GM04504 (cell line): ENCODE data around the gene TSPAN4.
A peak's percentile ranks its signal among the peaks of the same experiment; 100 is the strongest.

Experiments used
- DNase-seq: peaks from one replicate; pipeline ENCODE4 v3.0.0-alpha.2; 2012; ENCODE audit warnings: low read depth

Gene TSPAN4

DNA sequence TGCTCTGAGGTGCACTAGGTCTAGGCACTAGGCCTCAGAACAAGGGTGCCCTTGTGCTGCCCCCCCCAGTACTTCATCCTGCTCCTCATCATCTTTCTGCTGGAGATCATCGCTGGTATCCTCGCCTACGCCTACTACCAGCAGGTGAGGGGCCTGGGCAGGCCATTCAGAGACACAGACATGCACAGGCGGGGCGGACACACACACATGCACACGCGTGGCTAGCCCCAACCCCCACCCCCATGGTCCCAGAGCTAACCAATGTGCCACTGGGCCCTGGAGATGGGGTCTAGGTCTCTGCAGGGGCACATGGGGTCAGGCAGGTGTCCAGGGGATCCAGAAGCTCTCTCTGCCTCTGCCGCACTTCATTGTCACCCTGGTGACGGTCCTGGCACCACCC, 6.0 kb upstream of the TSPAN4 start:
- no peak for DNase-seq

DNA sequence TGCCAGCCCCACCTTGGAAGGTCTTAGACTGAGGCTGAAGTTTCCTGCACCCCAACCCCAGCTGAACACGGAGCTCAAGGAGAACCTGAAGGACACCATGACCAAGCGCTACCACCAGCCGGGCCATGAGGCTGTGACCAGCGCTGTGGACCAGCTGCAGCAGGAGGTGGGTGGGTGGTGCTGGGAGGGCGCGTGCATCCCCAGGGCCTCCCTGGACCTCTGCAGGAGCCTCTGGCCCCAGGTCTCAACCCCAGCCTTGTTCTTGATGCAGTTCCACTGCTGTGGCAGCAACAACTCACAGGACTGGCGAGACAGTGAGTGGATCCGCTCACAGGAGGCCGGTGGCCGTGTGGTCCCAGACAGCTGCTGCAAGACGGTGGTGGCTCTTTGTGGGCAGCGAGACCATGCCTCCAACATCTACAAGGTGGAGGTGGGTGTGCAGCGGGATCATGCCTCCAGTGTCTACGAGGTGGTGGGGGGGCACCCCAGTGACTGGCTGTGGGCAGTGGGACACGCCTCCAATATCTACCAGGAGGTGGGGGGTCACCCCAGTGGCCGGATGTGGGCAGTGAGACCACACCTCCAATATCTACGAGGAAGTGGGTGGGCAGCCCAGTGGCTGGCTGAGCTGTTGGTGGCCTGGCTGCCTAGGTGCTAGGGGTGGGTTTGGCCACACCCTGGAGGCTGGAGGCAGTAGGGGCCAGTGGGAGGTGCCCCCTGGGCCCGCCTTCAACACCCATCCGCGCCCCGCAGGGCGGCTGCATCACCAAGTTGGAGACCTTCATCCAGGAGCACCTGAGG, 5.3 kb upstream of the TSPAN4 start:
- DNase-seq = no peak

- DNase-seq = no peak
These were observed 4.7 kb upstream of the TSPAN4 start for GRCh38 chr11:837990-838307.

DNA sequence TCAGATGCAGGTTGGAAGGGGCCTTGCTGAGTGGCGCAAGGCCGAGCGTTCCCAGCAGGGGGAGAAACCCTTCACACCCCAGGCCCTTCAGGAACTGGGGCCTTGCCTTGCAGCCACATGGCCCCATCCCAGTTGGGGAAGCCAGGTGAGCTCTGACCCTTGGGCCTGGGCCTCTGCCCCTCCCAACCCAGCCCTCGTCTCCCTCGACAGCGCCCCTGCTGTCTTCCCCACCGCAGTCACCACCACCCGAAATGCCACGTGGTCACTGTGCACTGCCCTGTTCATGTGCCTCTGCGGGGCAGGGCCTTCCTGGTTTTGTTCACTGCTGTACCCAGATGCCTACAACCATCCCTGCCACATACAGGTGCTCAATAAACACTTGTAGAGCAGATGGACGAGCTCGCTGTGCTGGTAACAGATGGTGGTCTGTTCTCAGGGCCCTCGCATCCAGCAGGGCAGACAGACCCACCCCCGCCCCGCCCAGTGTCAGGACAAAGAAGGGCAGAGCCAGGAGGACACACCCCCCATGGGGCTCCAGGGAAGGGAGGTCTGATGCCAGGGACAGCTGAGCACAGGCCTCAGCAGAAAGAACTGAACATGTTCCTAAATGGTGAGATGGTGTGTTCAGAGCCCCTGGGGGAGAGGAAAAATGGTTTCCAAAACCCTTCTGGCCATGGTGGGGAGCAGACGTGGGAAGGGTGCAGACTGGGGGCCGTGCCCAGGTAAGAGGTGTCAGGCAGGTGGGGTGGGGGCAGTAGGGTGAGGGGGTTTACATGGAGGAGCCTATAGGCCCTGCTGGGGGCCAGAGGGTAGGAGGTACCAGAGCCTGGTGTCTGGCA, 4.0 kb upstream of the TSPAN4 start:
- DNase-seq = no peak

DNA sequence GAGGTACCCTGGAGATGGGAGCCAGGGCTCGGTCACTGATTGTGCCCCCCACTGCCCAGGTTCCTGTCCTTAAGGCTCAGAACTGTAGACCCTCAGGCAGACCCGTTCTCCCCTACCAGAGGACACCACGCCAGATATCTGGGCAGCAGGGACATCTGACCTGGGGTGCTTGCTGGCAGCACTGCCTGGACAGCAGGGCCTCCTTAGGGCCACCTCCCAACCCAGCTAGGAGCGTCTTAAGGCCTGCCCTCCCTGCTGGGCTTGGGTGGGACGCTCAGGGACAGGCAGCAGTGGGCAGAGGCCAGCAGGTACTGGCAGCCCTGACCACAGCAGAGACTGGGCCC, 3.4 kb upstream of the TSPAN4 start:
- DNase-seq = no peak

GRCh38 chr11:839875-840617, 2.6 kb upstream of the TSPAN4 start:
- DNase-seq = no peak

DNA sequence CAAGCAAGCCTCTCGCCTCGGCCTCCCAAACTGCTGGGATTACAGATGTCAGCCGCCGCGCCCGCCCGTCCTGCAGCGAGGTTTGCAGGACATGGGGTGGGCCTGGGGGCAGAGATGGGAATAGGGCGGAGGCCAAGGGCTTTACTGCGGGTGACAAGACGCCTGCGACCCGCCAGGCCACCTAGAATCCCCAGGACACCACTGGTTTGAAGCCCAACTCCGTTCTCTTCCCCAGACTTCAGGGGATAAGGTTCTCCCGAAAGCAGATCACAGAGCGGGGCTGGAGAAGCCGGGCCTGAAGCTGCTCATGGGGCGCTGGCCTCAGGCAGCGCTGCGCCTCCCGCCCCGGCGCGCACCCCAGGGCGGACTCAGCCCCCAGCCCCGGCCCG, 677 bp upstream of the TSPAN4 start:
- DNase-seq = no peak

GRCh38 chr11:843086-843734, 558 bp downstream of the TSPAN4 start:
- no peak for DNase-seq

- DNase-seq = peak; percentile 93
These were observed 1.4 kb downstream of the TSPAN4 start for GRCh38 chr11:843818-844692.

GRCh38 chr11:844693-845644, 2.3 kb downstream of the TSPAN4 start:
- peak; percentile 92 for DNase-seq

DNA sequence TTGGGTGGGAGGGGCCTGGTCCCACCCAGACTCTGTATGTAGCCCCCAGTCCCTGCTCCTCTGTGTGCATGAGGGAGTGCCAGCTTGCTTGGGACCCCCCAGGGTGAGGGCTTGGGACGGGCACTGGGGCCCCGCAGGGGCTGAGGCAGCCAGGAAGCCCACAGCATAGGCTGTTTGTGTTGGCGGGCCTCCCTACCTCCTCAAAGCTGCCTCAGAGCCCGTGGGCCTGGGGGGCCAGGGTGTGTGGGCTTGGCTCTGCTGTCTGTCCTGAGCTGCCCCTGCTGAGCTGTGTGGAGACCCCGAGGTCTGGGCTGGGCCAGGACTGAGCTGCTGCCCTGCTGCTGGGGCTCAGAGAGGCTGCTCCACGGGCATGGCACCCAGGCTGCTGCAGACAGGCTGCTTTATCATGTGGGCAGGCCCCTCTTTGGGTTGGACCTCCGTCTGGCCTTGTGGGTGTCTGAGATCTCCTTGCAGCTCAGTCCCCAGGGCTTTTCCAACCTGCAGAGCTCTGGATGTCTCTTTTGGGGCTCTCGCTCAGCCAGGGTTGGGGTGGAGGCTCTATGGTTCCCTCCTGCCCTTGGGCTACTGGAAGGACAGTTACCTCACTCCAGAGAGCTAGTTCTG, 3.3 kb downstream of the TSPAN4 start:
- no peak for DNase-seq

- DNase-seq = no peak
These were observed 3.9 kb downstream of the TSPAN4 start for GRCh38 chr11:846496-847098.

GRCh38 chr11:847876-848275, 5.2 kb downstream of the TSPAN4 start:
- no peak for DNase-seq

- DNase-seq = no peak
These were observed 5.8 kb downstream of the TSPAN4 start for GRCh38 chr11:848380-848931.

- DNase-seq = no peak
These were observed 6.6 kb downstream of the TSPAN4 start for GRCh38 chr11:849104-849824.

- DNase-seq = no peak
These were observed 7.5 kb downstream of the TSPAN4 start for GRCh38 chr11:849951-850774.
